HG03108 (cell line): ENCODE measurements around the gene ATP2C2.

Experiments used
- ATAC-seq: cut with Tn5 transposase; IDR thresholded peaks from one replicate; pipeline ENCODE4 v1.9.1; 2021; ENCODE audit warnings: moderate library complexity; ENCODE audit not compliant: unreplicated experiment

The ATP2C2 gene

GRCh38 chr16:84486551-84487235, 118.4 kb downstream of the ATP2C2 start:
- no peak for ATAC-seq

- ATAC-seq = no peak
Measured at GRCh38 chr16:84487358-84487757, 119.0 kb downstream of the ATP2C2 start.

- ATAC-seq = no peak
Measured at GRCh38 chr16:84489131-84489530, 120.8 kb downstream of the ATP2C2 start.

GRCh38 chr16:84495506-84495905, 127.2 kb downstream of the ATP2C2 start:
- no peak for ATAC-seq

- ATAC-seq = no peak
Measured at GRCh38 chr16:84496991-84497390, 128.7 kb downstream of the ATP2C2 start.

- no peak for ATAC-seq
Measured at GRCh38 chr16:84497418-84498222, 129.3 kb downstream of the ATP2C2 start.

DNA sequence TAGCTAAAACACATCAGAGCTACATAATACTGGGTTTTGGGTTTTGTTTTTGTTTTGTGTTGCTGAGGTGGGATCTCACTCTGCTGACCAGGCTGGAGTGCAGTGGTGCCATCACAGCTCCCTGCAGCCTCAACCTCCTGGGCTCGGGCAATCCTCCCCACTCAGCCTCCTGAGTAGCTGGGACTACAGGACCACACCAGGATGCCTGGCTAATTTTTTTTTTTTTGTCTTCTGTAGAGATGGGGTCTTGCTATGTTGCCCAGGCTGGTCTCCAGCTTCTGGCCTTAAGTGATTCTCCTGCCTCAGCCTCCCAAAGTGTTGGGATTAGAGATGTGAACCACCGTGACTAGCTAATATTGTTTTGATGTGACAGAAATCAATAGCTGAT, 129.9 kb downstream of the ATP2C2 start:
- ATAC-seq = no peak

GRCh38 chr16:84498859-84499620, 130.7 kb downstream of the ATP2C2 start:
- no peak for ATAC-seq

DNA sequence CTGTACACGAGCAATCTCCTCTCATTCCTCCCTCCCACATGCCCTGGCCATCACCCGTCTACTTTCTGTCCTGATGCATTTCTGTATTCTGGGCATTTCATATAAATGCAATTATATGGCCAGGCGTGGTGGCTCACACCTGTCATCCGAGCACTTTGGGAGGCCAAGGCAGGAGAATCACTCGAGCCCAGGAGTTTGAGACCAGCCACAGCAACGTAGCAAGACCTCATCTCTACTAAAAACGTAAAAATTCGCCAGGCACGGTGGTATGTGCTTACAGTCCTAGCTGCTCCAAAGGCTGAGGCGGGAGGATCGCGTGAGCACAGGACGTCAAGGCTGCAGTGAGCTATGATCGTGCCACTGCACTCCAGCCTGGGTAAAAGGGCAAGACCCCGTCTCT, 131.3 kb downstream of the ATP2C2 start:
- no peak for ATAC-seq

DNA sequence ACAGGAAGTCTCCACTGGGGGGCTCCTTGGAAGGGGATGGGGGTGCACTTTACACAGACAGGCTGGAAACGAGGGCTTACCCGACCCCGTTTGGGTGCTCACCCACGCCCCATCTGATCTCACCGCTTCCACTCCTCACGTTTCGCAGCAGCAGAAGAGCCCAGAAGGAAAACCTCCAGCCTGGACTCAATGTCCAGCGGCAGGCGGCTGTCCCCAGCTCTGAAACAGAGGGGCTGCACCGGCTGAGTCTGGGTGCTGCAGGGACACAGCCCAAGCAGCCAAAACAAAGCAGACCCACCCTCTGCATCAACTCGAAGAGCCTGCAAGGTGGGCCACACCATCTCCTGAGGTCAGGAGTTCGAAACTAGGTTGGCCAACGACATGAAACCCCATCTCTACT, 132.2 kb downstream of the ATP2C2 start:
- ATAC-seq = no peak

- no peak for ATAC-seq
Measured at GRCh38 chr16:84501077-84501735, 132.9 kb downstream of the ATP2C2 start.

DNA sequence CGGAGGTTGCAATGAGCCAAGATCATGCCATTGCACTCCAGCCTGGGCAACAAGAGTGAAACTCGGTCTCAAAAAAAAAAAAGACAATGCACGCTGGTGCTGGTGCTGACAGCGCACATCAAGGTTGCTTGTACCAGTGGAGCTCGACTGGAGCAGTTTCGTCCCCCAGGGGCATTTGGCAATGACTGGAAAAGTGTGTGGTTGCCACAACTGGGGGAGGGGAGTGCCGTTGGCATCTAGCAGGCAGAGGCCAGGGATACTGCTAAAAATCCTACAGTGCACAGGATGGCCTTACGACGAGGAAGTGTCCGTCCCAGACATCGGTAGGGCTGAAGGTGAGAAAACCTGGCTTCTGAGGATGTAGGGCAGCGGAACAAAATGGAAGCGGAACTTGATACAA, 133.7 kb downstream of the ATP2C2 start:
- ATAC-seq = no peak

GRCh38 chr16:84502581-84502980, 134.2 kb downstream of the ATP2C2 start:
- ATAC-seq = no peak

GRCh38 chr16:84503751-84504395, 135.5 kb downstream of the ATP2C2 start:
- no peak for ATAC-seq

DNA sequence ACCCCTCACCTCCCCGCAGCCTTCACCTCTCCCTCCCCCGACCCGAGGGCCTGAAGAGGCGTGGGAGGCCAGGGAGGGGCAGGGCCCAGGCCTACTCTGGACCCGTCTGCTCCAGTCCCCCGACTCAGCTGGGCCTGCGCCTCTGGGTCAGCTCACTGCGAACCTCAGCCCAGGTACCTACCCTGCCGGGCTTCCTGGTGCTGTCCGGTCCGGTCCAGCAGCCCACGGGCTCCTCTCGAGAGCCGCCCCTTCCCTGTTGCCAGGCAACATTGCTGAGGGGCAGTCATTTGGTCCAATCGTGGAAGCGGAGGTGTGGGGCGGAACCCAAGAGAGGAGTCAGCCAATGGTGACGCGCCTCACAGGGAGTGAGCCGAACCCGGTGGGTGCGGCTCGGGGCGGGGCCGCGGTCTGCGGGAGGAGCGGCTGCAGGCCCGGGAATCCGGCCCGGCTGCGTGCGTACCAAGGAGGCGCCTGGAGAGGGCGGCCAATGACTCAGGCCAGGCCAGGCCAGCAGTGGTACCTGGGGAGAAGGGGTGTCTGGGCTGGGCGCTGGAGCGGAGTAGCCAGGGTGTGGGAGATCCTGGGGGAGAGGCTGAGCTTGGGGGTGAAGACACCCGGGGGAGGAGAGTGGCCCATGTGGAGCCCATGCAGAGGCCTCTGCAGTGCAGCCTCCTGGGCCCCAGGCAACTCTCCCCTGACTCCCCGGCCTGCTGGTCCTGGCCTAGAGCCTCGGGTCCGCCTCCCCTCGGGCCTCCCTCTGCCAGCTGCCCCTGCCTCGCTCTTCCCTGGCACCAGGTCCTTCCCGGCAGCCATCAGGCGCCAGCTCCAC, 136.3 kb downstream of the ATP2C2 start, which contains the start of gene MEAK7:
TSS of gene MEAK7 (minus strand) at position 240 of the 829 bp plus-strand sequence. CDS start 6,573 bp downstream, outside the sequence.
- peak; percentile 93 for ATAC-seq

- ATAC-seq = no peak
Measured at GRCh38 chr16:84505249-84506187, 137.2 kb downstream of the ATP2C2 start.

GRCh38 chr16:84507011-84507982, 139.0 kb downstream of the ATP2C2 start:
- ATAC-seq = no peak
